Stimulated activated naive CD4-positive, alpha-beta T cell treated with Interleukin-2 at 50 U/mL for 16 hours (primary cell): ENCODE results near the gene MYO16.

Experiments
- DNase-seq: peaks from one replicate; lab custom pipeline; 2025; lab: John Stamatoyannopoulos, UW

MYO16 gene

GRCh38 chr13:108629181-108629752 lies at the start of gene MYO16:
TSS of gene MYO16 (plus strand) at chr13:108629611. CDS start at chr13:108629845, 234 bp downstream.
- no peak for DNase-seq

- DNase-seq: no peak
These were observed 42.6 kb upstream of the MYO16 start for GRCh38 chr13:108586826-108587225.

GRCh38 chr13:108588516-108588915 lies 40.9 kb upstream of the MYO16 start:
- no peak for DNase-seq

GRCh38 chr13:108594153-108594552 lies 35.3 kb upstream of the MYO16 start:
- DNase-seq: no peak

GRCh38 chr13:108595436-108596274 lies 33.8 kb upstream of the MYO16 start:
- DNase-seq: peak; percentile 8

GRCh38 chr13:108597943-108598342 lies 31.5 kb upstream of the MYO16 start:
- DNase-seq: no peak

- no peak for DNase-seq
These were observed 23.0 kb upstream of the MYO16 start for GRCh38 chr13:108606424-108606823.

- DNase-seq: no peak
These were observed 20.1 kb upstream of the MYO16 start for GRCh38 chr13:108609353-108609752.

- no peak for DNase-seq
These were observed 18.9 kb upstream of the MYO16 start for GRCh38 chr13:108610507-108610906.

GRCh38 chr13:108615241-108615640 lies 14.2 kb upstream of the MYO16 start:
- no peak for DNase-seq

GRCh38 chr13:108618233-108618632 lies 11.2 kb upstream of the MYO16 start:
- no peak for DNase-seq

- no peak for DNase-seq
These were observed 7.9 kb upstream of the MYO16 start for GRCh38 chr13:108621462-108621861.

GRCh38 chr13:108624108-108624507 lies 5.3 kb upstream of the MYO16 start:
- no peak for DNase-seq

- no peak for DNase-seq
These were observed 4.4 kb upstream of the MYO16 start for GRCh38 chr13:108624979-108625378.

GRCh38 chr13:108629988-108630387 lies 577 bp downstream of the MYO16 start:
- no peak for DNase-seq

GRCh38 chr13:108632649-108633167 lies 3.3 kb downstream of the MYO16 start:
- DNase-seq: no peak

- no peak for DNase-seq
These were observed 9.5 kb downstream of the MYO16 start for GRCh38 chr13:108638901-108639300.

- DNase-seq: no peak
These were observed 14.4 kb downstream of the MYO16 start for GRCh38 chr13:108643646-108644353.

- DNase-seq: no peak
These were observed 16.0 kb downstream of the MYO16 start for GRCh38 chr13:108645376-108645775.

GRCh38 chr13:108650271-108650670 lies 20.9 kb downstream of the MYO16 start:
- DNase-seq: no peak

GRCh38 chr13:108656742-108657141 lies 27.3 kb downstream of the MYO16 start:
- no peak for DNase-seq

GRCh38 chr13:108657519-108657918 lies 28.1 kb downstream of the MYO16 start:
- no peak for DNase-seq

- no peak for DNase-seq
These were observed 33.1 kb downstream of the MYO16 start for GRCh38 chr13:108662528-108662927.
